Stimulated activated CD4-positive, alpha-beta T cell treated with anti-CD3 and anti-CD28 coated beads, Interleukin-15, amount 100 ng/mL, for 1 hour (primary cell): ENCODE measurements around the gene LRRC37B.
"Not testable (repeated sequence)": the region's sequence is repeated elsewhere in the genome, so short reads cannot be mapped to it uniquely, and the experiment has no call there.

Source experiments
- DNase-seq, 2 donors: peaks; one replicate each; pipeline ENCODE4 v3.0.0-alpha.2; 2020; ENCODE audit warnings: low read depth in 1 of 2, low spot score in 1 of 2

Gene LRRC37B

DNA sequence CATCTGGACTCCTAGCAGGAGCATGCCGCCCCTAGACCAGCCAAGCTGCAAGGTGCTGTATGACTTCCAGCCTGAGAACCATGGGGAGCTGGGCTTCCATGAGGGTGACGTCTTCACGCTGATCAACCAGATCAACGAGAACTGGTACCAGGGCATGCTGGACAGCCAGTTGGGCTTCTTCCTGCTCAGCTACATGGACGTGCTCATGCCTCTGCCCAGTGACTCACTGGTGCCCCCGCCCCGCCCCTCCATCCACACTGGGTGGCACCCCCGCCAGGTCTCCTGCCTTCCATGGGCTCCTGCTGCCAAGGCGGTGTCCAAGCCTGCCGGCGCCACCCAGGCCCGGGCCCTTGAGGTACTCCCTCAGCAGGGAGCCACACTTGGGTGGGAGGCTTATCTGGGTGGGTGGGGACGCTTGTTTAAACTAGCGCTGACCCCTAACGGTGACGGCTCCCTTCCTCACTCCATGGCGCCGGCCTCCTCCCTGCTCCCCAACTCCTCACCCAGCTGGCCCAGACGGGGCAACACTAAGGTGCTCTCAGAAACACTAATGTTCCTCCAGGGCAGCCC is 34.2 kb downstream of the LRRC37B start:
- not testable (repeated sequence) for DNase-seq

DNA sequence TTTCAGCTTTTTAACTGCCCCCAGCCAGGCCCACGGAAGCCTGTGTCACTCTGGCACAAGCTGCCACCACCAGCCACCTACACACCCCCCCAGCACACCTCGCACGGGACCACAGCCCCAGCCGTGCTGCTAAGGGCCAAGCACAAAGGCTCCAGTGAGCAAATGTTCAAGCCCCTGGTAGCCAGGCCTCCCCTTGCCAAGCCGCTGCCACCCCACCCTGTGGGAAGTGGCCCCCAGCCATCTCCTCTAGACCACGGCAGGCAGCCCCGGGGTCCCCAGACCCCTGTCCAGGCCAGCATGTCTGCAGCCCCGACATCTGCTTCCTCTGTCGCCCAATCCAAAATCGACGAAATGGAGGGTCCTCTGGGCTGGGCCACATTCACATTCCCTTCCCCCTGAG is 35.1 kb downstream of the LRRC37B start:
- DNase-seq = not testable (repeated sequence)

DNA sequence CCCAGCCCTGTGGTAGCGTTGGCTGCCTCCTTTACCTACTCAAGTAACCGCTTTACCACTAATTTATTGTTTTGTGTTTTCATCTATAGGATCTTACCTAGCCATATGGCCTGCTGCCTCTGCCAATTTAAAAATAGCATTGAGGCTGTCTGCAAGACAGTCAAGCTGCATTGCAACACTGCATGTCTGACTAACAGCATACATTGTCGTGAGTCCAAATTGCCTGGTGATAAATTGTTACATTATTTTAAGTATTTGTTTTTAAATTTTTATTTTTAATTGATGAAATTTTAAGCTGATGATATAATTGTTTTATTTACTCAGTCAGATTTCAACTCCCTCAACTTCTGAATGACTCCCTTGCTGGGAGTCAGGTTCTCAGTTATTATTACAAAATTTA is 38.4 kb downstream of the LRRC37B start:
- not testable (repeated sequence) for DNase-seq

DNA sequence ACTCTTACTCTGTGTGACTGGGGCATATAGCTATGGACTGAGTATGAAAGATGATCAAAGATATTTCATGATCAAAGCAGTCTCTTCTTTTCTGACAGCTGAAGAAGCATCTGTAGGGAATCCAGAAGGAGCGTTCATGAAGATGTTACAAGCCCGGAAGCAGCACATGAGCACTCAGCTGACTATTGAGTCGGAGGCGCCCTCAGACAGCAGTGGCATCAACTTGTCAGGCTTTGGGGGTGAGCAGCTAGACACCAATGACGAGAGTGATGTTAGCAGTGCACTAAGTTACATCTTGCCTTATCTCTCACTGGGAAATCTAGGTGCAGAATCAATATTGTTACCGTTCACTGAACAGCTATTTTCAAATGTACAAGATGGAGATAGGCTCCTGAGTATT is 40.5 kb downstream of the LRRC37B start:
- DNase-seq = not testable (repeated sequence)

DNA sequence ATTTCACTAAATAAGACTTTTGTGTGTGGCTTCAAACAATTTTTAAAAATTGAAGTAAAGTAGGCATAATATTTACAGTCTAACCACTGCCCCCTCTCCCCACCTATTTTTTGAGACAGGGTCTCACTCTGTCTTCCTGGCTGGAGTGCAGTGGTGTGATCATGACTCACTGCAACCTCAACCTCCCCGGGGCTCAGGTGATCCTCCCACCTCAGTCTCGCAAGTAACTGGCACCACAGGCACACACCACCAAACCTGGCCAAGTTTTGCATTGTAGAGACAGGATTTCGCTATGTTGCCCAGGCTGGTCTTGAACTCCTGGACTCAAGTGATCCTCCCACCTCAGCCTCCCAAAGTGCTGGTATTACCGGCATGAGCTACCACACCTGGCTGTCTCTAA is 47.8 kb downstream of the LRRC37B start:
- not testable (repeated sequence) for DNase-seq

DNA sequence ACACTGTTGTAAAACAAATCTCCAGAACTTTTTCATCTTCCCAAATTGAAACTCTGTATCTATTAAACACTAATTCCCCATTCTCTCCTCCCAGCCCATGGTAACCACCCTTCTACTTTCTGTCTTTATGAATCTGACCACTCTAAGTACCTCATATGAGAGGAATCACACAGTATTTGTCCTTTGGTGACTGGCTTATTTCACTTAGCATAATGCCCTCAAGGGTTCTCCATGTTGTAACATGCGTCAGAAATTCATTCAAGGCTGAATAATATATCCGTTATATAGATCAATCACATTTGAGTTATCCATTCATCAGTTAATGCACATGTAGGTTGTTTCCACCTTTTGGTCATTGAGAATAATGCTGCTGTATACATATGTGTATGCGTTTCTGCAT is 48.2 kb downstream of the LRRC37B start:
- not testable (repeated sequence) for DNase-seq

DNA sequence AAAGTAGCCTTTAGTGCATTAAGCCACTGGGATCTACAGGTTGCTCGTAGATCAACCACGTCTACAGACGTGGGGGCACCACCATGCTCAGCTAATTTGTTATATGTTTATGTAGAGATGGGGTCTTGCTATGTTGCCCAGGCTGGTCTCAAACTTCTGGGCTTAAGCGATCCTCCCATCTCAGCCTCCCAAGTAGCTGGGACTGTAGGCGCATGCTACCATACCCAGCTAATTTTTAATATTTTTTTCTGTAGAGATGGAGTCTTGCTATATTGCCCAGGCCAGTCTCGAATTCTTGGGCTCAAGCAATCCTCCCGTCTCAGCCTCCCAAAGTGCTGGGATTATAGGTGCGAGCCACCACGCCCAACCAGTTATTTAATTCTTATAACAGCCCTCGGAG is 49.3 kb downstream of the LRRC37B start:
- DNase-seq = not testable (repeated sequence)

DNA sequence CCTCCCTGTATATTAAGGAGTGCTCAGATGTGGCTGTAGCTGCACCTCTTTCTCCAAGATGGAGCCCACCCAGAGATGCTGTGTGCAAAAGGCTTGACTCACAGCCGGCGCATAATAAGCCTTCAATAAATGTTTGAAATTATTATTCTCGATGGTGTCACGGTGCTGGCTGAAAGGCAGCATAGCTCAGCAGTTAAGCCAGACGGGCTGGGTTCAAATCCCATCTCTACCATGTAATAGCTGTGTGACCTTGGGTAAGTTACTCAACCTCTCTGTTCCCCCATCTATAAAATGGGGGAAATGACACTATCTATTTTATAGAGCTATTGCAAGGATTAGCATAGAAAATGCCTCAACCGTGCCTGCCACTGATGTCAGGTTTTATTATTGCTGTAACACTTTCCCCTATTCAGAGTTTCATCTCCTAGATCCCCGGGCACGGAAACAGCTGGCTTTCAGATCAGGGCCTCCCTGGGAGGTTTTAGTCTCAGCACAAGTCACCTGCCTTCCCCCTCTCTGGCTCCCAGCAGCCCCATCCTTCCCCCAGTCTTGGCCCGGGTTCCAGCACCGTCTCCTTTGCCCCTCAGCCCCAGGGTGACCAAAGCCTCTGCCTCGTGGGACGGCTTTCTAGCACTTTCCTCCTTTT is 50.4 kb downstream of the LRRC37B start:
- DNase-seq = not testable (repeated sequence)

DNA sequence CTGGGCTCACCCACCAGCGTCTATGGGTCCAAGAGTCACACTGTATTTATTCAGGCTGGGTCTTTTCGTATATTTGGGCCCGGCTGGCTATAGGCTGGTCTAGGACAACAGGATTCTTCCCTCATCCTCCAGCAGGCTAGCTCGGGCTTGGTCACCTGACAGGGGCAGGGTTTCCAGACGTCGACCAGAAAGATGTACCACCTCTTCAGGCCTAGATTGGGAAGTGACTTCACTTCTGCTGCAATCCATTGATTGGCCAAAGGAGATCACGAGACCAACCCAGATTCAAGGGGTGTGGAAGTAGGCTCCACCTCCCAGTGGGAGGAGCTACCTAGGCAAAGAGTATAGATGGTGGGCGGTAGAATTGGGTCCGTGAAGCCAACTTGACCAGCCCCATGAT is 53.5 kb downstream of the LRRC37B start:
- DNase-seq = not testable (repeated sequence)

DNA sequence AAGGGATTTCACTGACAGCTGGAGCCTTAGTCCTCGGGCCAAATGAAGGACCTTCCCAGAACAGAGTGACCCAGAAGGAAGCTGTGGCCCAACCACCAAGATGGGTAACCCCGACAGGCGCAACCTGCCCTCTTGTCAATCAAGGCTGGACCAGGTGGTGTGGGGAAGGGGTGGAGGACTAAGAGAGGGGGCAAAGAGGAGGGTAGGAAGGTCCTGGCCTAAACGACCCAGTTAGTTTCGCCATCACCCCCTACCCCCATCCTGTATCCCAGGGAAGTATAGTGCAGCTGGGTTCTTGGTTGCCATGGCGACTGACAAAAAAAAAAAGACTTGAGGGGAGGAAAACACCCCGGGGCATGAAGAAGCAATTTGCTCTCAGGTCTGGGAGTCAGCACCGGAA is 54.7 kb downstream of the LRRC37B start:
- DNase-seq = not testable (repeated sequence)

DNA sequence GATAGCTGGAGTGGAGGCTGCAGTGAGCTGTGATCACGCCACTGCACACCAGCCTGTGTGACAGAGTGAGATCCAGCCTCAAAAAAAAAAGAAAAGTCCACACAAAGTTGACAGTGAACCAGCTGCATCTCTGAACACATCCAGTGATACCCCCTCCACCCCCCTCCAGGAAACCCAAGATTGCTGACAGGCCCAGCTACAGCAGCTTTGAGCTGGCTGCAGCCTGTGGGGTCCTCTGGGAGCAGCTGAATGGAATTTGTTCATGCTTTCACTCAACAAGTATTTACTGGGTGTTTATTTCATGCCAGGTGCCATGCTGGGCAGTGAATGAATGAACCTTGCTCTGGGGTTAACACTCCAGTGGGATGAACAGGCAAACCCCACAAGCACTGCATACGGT is 56.9 kb downstream of the LRRC37B start:
- not testable (repeated sequence) for DNase-seq

DNA sequence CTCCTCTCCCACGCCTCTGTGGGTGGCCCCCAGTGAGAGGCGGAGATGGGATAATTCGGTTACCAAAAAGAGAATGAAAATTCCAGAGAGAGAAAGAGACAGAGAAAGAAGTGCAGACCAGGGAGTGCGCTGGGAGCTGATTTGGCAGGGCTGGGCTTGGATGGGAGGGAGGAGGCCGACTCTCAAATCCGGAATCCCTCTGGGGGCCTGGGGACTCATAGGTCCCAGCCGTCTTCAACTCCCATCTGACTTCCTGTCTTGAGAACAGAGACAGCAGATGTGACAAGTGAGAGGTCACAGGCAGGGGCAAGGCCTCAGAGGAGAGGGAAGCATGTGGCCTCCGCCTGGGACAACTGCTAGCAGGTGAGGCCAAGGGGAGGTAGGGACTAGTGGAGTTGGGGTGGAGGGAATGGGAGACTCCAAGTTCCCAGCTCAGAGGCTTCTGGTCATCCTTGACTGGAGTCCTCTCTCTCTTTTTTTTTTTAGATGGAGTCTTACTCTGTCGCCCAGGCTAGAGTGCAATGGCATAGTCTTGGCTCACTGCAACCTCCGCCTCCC is 59.0 kb downstream of the LRRC37B start:
- not testable (repeated sequence) for DNase-seq

DNA sequence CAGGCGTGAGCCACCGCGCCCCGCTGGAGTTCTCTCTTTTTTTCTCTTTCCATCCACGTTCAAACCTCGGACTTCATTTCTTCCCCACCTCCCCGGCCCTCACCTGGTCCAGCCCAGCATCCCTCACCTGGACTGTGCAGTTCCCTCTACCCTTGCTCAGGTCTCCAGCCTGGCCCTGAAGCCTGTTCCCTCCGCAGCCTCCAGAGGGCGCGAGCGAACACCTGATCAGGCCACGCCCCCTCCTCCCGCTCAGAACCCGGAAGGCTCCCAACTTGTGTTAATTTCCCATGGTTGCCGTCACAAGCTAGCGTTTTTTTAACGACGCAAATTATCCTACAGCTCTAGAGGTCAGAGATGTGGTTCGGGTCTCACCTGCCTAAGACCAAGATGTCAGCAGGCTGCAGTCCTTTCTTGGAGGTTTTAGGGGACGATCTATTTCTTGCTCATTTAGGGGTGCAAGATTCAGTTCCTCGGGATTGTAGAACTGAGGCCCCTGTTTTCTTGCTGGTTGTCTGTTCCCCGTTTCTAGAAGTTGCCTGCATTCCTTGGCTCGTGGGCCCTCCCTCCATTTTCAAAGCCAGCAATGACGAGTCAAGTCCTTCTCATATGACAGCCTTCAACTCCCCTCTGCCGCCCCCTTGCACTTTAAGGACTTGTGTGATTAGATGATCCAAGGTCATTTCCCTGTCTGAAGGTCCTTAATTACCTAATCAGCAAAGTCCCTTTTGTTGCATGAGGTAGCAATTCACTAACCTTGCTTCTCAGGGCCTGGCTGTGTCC is 59.9 kb downstream of the LRRC37B start:
- DNase-seq = peak; percentile 21 to 29

DNA sequence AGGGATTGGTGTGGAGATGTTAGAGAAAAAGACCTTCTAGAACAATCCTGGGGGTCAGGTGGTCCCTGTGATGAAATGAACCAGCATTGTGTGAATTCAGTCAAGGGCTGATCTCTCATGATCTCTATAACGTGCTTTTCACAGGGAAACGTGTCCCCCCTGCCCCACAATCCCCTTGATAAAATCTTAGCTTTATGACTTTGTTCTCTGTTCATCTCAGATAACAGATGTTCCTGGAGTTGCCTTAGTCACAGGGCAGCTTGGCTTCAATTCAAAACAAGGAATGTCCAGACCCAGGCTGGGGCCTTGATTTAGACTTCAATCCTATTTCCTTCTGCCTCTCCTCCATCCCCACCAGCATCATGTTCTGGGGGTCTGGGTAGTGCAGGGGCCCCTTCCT is 61.9 kb downstream of the LRRC37B start:
- not testable (repeated sequence) for DNase-seq

DNA sequence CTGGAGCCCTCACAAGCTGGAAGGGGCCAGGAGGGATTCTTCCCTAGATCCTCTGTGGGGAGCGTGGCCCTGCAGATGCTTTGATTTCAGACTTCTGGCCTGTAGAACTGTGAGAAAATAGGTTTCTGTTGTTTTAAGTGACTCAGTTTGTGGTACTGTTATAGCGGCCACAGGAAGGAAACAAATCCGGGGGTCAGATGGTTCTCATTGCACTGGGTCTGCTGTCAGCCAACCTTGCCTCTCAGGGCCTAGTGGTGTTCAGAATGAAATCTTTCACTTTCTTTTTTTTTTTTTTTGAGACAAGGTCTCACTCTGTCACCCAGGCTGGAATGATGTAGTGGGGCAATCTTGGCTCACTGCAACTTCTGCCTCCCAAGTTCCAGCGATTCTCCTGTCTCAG is 64.8 kb downstream of the LRRC37B start:
- not testable (repeated sequence) for DNase-seq

DNA sequence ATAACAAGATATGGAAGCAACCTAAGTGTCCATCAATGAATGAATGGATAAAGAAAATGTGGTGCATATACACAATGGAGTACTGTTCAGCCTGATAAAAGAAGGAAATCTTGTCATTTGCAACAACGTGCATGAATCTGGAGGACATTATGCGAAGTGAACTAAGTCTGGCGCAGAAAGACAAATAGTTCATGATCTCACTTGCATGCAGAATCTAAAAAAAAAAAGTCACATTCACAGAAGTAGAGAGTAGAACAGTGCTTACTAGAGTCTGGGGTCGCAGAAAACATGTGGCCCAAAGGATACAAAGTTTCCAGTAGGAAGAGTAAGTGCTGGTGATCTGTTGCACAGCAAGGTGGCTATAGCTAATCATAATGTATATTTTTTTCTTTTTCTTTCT is 65.9 kb downstream of the LRRC37B start:
- not testable (repeated sequence) for DNase-seq

DNA sequence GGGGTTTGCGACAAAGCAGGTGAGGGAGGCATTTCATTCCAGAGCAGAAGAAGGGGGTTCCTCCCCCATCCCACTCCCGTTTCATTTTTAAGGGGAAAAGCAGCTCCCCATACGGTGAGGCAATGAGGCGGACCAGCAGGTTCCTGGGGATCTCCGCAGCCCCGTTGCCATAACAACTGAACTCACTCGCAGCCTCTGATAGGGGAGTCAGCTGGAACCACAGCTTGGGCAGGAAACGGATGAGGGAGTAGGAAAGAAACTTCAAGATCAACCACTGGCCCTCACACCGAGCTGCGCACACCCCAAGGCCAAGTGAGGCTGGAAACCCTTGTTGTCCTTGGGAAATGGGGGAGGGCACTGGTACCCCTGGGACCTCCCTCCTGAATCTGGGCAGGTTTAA is 72.6 kb downstream of the LRRC37B start:
- DNase-seq = peak in 1 of 2 donors; percentile 30

DNA sequence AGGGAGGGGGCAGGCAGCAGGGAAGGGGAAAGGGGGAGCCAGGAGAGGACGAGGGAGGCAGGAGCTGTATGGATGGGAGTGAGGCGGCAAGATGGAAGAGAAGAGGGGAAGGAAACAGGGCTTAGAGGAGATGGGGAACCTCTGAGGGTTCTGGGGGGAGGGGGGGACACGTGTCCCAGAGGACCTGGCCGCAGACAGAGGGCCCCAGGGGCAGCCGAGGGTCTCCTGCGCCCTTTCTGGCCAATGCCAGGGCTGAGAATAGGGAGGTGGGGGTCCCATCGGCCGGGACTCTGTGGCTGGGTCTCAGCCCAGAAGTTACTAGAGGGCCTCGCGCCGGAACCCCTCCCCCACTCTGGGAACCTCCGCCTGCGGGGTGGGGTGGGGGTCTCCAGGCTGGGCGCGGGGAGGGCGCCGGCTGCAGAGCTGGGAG is 76.4 kb downstream of the LRRC37B start:
- DNase-seq = not testable (repeated sequence)

DNA sequence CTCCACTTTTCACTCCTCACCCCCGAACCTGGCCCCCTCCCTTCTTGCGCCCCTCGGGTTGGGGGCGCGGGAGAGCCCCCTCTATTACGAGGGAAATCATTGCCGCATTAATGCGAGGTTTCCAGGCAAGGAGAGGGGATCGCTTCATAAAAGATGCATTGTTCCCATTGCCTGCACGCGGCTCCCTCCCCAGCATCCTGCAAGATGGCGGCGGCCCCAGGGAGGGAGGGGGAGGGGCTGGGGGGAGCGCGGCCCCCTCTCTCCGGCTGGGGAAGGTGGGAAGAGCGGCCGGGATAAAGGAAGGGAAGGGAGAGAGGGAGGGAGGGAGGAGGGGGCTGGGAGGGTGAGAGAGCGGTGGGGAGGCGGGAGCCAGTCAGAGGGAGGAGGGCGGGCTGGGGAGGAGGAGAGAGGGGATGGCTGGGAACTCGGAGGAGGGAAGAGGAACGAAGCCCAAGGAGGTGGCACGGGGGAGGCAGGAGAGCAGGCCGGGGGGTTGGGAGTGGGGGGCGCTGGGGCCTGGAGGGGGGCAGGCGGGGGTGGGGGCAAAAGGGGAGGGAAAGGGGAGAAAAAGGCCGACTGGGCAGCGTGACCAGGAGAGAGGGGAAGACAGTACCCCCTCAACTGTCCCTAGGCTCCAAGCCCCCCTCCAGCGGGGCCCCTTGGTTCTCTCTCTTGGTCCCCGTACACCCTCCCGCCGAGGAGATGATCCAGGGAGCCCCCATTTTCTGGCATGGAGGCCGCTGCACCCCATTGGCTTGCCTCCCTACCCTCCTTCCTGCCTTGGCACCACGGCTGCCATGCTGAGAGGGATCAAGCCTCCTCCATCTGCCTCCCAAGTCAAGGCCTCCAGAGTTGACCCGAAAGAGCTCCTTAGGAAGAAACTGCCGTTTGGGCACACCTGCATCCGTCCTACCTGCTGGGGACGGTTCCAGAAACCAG is 77.1 kb downstream of the LRRC37B start:
- not testable (repeated sequence) for DNase-seq

DNA sequence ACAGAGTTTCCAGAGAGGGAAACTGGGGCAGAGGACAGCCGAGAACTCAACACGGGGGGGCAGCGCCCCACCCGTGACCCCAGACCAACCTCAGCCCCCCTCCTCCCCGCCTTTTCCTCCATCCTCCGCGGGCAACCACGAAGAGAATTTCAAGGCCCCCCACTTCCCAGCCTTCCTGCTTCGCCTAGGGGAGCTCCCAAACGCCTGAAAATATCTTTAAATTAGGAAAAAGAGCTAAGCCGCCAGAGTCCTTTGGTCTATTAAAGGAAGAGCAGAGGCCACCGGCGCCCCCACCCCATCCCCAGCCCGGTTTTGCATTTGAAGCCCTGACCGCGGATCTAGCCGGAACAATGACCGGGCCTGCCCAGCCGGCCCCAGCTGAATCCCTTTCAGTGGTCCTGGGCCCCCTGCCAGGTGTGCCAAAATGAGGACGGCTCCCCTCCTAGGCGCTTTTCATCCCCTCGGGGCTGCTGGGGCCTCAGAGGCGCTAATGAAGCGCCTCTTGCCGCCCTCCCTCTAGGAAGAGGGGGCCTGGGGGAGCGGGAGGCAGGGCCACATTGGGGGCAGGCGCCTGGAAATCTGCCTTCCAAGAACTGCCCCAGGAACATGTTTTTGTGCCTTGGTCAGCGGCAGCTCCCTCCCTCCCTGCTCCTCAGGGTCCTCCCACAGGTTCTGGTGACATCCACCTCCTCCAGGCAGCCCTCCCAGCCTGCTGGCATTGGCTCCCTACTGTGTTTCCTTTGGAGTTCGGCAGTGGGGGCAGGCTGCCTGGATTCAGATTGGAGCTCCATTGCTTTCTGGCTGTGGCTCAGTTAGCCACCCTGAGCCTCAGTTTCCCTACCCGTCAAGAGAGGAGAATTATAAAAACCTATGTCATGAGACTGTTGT is 78.0 kb downstream of the LRRC37B start:
- DNase-seq = not testable (repeated sequence)
